OCI-LY7 (cell line): ENCODE measurements around the gene CKMT2. TPM values are rescaled to one million over a fixed set of nuclear protein-coding genes. Genes with fewer than 3 reads are reported as not detected.

Source experiments
- BruUV-seq: library from RNA; stranded (reverse); fragments of 400-500 nt; replicated peaks from 2 replicates; lab custom pipeline; 2021; lab: Mats Ljungman, UMichigan
- CTCF ChIA-PET: fragments of 300-600 bp; sonication (Branson Sonifier 250); formaldehyde crosslinking; loops from one replicate; lab custom pipeline; 2022; ENCODE audit warnings: antibody characterized with exemption; ENCODE audit not compliant: unreplicated experiment; lab: Charles Lee
- POLR2A ChIA-PET: fragments of 300-600 bp; sonication (Branson Sonifier 250); formaldehyde crosslinking; loops from one replicate; lab custom pipeline; 2022; ENCODE audit warnings: antibody characterized with exemption; lab: Charles Lee
- DNase-seq: peaks from one replicate; pipeline ENCODE4 v3.0.0-alpha.2; 2015; ENCODE audit warnings: low spot score
- H2AFZ ChIP-seq: fragments of 200-600 bp; sonication (generic), shearing (Covaris generic); 2 replicates; pipeline ENCODE4 v1.6.1; 2014; ENCODE audit warnings: mild to moderate bottlenecking, antibody characterized with exemption, low read length, moderate library complexity
- H3K27ac ChIP-seq: fragments of 200-600 bp; sonication (generic); 2 replicates; pipeline ENCODE4 v1.5.1; 2014; ENCODE audit warnings: mixed run types, low read depth, mild to moderate bottlenecking, moderate library complexity, low read length, inconsistent platforms; ENCODE audit not compliant: poor library complexity, severe bottlenecking
- H3K36me3 ChIP-seq: fragments of 200-600 bp; sonication (generic); 2 replicates; pipeline ENCODE4 v1.6.1; 2014; ENCODE audit warnings: mild to moderate bottlenecking, antibody characterized with exemption, low read length, moderate library complexity, mixed read lengths; ENCODE audit not compliant: insufficient read depth
- H3K4me1 ChIP-seq: fragments of 200-600 bp; sonication (generic); 2 replicates; pipeline ENCODE4 v1.5.1; 2014; ENCODE audit warnings: mild to moderate bottlenecking, low read length; ENCODE audit not compliant: insufficient read depth, poor library complexity, severe bottlenecking
- H3K4me2 ChIP-seq: fragments of 200-600 bp; sonication (generic); 2 replicates; pipeline ENCODE4 v1.6.1; 2014; ENCODE audit warnings: mild to moderate bottlenecking, low read length
- H3K4me3 ChIP-seq: fragments of 200-600 bp; sonication (generic); 2 replicates; pipeline ENCODE4 v1.5.1; 2014; ENCODE audit warnings: mild to moderate bottlenecking, low read depth, low read length; ENCODE audit not compliant: poor library complexity, severe bottlenecking
- H3K79me2 ChIP-seq: fragments of 200-600 bp; sonication (generic); 2 replicates; pipeline ENCODE4 v1.6.1; 2016; ENCODE audit warnings: low read depth, mild to moderate bottlenecking, low read length, moderate library complexity, mixed read lengths; ENCODE audit not compliant: insufficient read depth
- H3K9me2 ChIP-seq: fragments of 200-600 bp; sonication (generic); 2 replicates; pipeline ENCODE4 v1.6.1; 2016; ENCODE audit warnings: mild to moderate bottlenecking, low read length, mixed read lengths; ENCODE audit not compliant: insufficient read depth
- H3K9me3 ChIP-seq: fragments of 200-600 bp; sonication (generic); 2 replicates; pipeline ENCODE4 v1.6.1; 2014; ENCODE audit warnings: mild to moderate bottlenecking, mixed run types, low read length, mixed read lengths
- H4K20me1 ChIP-seq: fragments of 200-600 bp; sonication (generic); 2 replicates; pipeline ENCODE4 v1.6.1; 2014; ENCODE audit warnings: mild to moderate bottlenecking, antibody characterized with exemption, low read length, moderate library complexity, mixed read lengths; ENCODE audit not compliant: insufficient read depth
- EZH2phosphoT487 ChIP-seq: fragments of 200-600 bp; sonication (generic); IDR thresholded peaks from 2 replicates; pipeline ENCODE4 v1.6.1; 2018; ENCODE audit warnings: low read depth, borderline replicate concordance, mild to moderate bottlenecking, mixed run types, antibody characterized with exemption, low read length, moderate library complexity, mixed read lengths
- intact Hi-C: fragments of 100-400 bp; cut with micrococcal nuclease; formaldehyde crosslinking; loops from one replicate; pipeline ENCODE4 v1.10.0; 2022; ENCODE audit not compliant: unreplicated experiment
- total RNA-seq, 2 experiments: library from RNA; depleted of rRNA in 1 of 2; stranded (reverse); fragments of >200 nt in 1 of 2; shearing (Covaris generic) in 1 of 2; gene quantifications; 2 replicates each; pipeline ENCODE4 v1.2.3, GENCODE V29; 2014 to 2022
- TF ChIP-seq, protein P1 (sequence below): fragments of 200-600 bp; sonication (generic); conservative IDR thresholded peaks from 2 replicates; pipeline ENCODE4 v1.5.1; 2014; ENCODE audit warnings: mild to moderate bottlenecking, antibody characterized with exemption, low read length, moderate library complexity, mixed read lengths

CKMT2 gene
- total RNA-seq, 2 experiments from 2014 or later = not detected

DNA sequence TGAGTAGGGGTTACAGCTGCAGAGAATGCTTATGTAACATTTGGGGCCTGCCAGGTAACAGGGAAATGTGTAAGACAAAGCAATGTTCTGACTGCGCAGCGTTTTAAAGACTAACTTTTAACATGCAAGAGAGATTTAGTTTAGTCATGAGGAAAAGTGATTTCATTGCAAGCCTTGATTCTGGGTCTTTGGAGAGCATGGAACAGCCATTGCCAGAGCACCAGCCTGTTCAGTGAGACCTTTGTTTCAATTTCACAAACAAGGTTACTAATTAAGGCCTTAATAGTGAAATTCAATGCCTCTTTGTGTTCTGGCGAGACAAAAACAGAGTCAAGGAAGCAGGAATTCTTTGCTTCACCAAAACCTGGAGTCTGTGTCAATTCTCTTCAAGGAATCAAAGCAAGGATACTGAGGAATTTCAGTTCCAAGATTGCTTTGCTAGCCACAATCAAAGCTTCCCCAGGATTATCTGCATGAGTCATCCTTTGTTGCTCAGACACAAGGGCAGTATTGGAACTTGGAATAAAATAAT lies 14.4 kb downstream of the CKMT2 start:
- no TSS peak for BruUV-seq
- Histone ChIP-seq H4K20me1 (no peaks in the 10 kb centered on the region), H3K4me3 (no peak overlapping the region), H3K9me2 (no peaks in the 10 kb centered on the region), H3K36me3 (peaks cover 6% of the 10 kb centered on the region; the same call in 1 of the 2 replicates), H3K27ac (no peak overlapping the region), H3K79me2 (no peaks in the 10 kb centered on the region), H2AFZ (no peak overlapping the region), H3K9me3 (no peaks in the 10 kb centered on the region), H3K4me2 (no peak overlapping the region), H3K4me1 (no peaks in the 10 kb centered on the region)
- ChIA-PET POLR2A (no interaction called here), CTCF (no interaction called here)
- intact Hi-C loops = no loop called here
- TF ChIP-seq, protein P1, sequence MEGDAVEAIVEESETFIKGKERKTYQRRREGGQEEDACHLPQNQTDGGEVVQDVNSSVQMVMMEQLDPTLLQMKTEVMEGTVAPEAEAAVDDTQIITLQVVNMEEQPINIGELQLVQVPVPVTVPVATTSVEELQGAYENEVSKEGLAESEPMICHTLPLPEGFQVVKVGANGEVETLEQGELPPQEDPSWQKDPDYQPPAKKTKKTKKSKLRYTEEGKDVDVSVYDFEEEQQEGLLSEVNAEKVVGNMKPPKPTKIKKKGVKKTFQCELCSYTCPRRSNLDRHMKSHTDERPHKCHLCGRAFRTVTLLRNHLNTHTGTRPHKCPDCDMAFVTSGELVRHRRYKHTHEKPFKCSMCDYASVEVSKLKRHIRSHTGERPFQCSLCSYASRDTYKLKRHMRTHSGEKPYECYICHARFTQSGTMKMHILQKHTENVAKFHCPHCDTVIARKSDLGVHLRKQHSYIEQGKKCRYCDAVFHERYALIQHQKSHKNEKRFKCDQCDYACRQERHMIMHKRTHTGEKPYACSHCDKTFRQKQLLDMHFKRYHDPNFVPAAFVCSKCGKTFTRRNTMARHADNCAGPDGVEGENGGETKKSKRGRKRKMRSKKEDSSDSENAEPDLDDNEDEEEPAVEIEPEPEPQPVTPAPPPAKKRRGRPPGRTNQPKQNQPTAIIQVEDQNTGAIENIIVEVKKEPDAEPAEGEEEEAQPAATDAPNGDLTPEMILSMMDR = no peak
- TF ChIP-seq EZH2phosphoT487 = no peak
- no peak for DNase-seq

GRCh38 chr5:81249240-81249639 lies 16.1 kb downstream of the CKMT2 start:
- CTCF ChIA-PET = no interaction called here
- Histone ChIP-seq H3K79me2 (no peaks in the 10 kb centered on the region), H3K27ac (no peak overlapping the region), H3K9me3 (no peaks in the 10 kb centered on the region), H3K4me3 (no peak overlapping the region), H4K20me1 (no peaks in the 10 kb centered on the region), H3K36me3 (peaks cover 6% of the 10 kb centered on the region; the same call in 1 of the 2 replicates), H3K9me2 (no peaks in the 10 kb centered on the region), H2AFZ (no peak overlapping the region), H3K4me2 (no peak overlapping the region), H3K4me1 (no peaks in the 10 kb centered on the region)
- DNase-seq = no peak
- POLR2A ChIA-PET = interaction anchor here (0.6 to 0.7 kb wide), 2 partner anchors 36 to 128 kb away, joined by 3 read pairs; no protein-coding TSS in a partner anchor
- TF ChIP-seq, protein P1 = no peak
- no peak for TF ChIP-seq EZH2phosphoT487
- BruUV-seq = no TSS peak
- intact Hi-C loops = no loop called here

GRCh38 chr5:81250004-81250403 lies 16.9 kb downstream of the CKMT2 start:
- no TSS peak for BruUV-seq
- TF ChIP-seq, protein P1 = no peak
- no peak for TF ChIP-seq EZH2phosphoT487
- CTCF ChIA-PET = no interaction called here
- Histone ChIP-seq H2AFZ (no peak overlapping the region), H4K20me1 (no peaks in the 10 kb centered on the region), H3K9me2 (no peaks in the 10 kb centered on the region), H3K36me3 (peaks cover 6% of the 10 kb centered on the region; the same call in 1 of the 2 replicates), H3K4me1 (no peaks in the 10 kb centered on the region), H3K27ac (no peak overlapping the region), H3K4me2 (no peak overlapping the region), H3K79me2 (no peaks in the 10 kb centered on the region), H3K9me3 (no peaks in the 10 kb centered on the region), H3K4me3 (no peak overlapping the region)
- POLR2A ChIA-PET = no interaction called here
- DNase-seq = no peak
- intact Hi-C loops = no loop called here
